VCaP (cell line): ENCODE data around the gene MACF1.
A peak's percentile ranks its signal among the peaks of the same experiment; 100 is the strongest.

ENCODE experiments used
- H3K27ac ChIP-seq: fragments of 450-650 bp; 2 replicates; pipeline ENCODE4 v1.5.1; 2017
- TF ChIP-seq, protein P1 (sequence below): fragments of 450-650 bp; conservative IDR thresholded peaks from 2 replicates; pipeline ENCODE4 v1.5.1; 2017; ENCODE audit warnings: mild to moderate bottlenecking, moderate library complexity

The MACF1 gene

GRCh38 chr1:39261712-39262221, 57.3 kb downstream of the MACF1 start:
- no peak overlapping the region for H3K27ac ChIP-seq

DNA sequence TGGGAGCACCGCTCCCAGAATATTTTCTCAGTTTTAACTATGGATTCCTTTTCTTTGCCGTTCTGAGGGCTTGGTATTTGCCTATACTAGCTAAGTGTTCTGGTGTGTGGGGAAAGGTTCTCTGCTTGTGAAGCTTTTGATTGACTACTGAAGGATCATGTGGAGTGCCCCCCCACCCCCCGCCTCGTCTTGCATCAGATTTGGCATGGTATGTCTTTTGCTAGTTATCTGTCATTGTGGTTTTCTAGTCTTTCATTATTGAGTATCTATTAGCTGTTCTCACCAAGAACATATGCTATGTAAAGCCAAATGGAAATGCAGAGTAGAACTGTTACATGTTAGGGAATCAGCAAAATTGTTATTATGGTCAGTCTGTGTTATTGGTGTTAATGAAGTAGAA, 58.3 kb downstream of the MACF1 start:
- no peak overlapping the region for H3K27ac ChIP-seq
- TF ChIP-seq, protein P1, sequence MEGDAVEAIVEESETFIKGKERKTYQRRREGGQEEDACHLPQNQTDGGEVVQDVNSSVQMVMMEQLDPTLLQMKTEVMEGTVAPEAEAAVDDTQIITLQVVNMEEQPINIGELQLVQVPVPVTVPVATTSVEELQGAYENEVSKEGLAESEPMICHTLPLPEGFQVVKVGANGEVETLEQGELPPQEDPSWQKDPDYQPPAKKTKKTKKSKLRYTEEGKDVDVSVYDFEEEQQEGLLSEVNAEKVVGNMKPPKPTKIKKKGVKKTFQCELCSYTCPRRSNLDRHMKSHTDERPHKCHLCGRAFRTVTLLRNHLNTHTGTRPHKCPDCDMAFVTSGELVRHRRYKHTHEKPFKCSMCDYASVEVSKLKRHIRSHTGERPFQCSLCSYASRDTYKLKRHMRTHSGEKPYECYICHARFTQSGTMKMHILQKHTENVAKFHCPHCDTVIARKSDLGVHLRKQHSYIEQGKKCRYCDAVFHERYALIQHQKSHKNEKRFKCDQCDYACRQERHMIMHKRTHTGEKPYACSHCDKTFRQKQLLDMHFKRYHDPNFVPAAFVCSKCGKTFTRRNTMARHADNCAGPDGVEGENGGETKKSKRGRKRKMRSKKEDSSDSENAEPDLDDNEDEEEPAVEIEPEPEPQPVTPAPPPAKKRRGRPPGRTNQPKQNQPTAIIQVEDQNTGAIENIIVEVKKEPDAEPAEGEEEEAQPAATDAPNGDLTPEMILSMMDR: no peak

More at GRCh38 chr1:39261712-39262221, 57.3 kb downstream of the MACF1 start:
- TF ChIP-seq, protein P1: no peak

- TF ChIP-seq, protein P1: peak; percentile 68
- peak overlapping the region; percentile 85 for H3K27ac ChIP-seq
These were observed 61.8 kb downstream of the MACF1 start for GRCh38 chr1:39266269-39266668.

DNA sequence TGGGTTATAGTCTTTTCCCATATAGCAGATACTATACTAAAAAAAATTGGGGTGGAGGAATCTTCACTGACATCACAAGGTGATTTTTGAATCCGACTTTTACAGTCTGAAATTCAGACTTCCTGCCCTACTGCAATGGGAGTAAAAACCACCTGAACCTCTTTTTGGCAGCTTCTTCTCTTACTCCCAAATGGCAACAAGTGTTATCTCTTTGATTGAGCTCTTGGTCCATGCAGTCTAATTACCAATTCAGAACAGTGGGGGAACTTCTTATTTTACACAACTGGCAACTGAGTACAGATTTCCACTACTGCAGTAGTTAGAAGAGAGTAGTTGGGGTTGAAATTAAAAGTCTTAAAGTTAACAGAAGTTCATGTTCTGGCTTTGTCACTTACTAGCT, 62.3 kb downstream of the MACF1 start:
- TF ChIP-seq, protein P1: no peak
- peak overlapping the region; percentile 85 for H3K27ac ChIP-seq

GRCh38 chr1:39268112-39268581, 63.7 kb downstream of the MACF1 start:
- H3K27ac ChIP-seq: peak overlapping the region; percentile 85
- TF ChIP-seq, protein P1: no peak

DNA sequence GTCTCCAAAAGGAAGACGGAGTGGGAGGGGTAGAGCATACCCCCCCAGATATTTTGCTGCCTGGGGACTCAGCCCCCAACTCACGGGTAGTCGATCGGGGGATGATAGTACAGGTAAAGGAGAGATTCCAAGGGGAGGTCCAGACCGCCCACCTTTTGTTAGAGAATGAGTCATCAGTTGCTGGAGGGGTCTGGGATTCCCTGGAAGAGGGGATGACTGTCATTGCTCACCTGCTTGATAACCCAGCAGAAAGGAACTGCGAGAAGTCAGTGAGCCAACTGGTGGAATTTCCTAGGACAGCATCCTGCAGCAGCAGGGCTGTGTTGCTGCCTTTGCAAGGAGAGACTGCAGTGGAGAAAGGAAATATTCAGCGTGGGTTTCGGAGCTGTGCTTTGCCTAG, 64.4 kb downstream of the MACF1 start:
- peak overlapping the region; percentile 85 for H3K27ac ChIP-seq
- TF ChIP-seq, protein P1: no peak

DNA sequence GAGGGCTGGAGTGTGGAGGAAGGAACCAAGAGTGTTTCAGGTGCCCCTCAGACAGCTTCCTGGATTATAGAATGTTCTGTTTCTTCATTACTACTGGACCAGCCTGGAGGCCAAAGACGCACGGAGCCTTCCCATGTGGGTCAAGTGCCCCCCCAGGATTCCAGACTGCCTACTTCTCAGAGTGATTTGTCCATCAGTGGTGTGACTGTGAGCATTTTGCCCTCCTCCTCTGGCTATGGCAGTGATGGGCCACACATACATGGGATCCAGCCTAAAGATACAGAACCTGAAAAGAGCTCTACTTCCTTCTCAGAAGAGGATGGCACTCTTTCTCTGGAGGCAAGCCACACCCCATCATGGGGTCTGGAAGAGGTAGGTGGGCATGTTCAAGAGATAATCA, 64.9 kb downstream of the MACF1 start:
- H3K27ac ChIP-seq: peak overlapping the region; percentile 85
- TF ChIP-seq, protein P1: no peak
